Measurements from ENCODE around the gene CRYGB. TPM values are rescaled to one million over a fixed set of nuclear protein-coding genes. Genes with fewer than 3 reads are reported as not detected.

The CRYGB gene
- total and polyA plus RNA-seq, 2 of the 13 experiments (the other 11 are each of a cell fraction or from before 2014, with no cell fraction given): not detected

- TF ChIP-seq HMGA1 (CRISPR knock-in tag; conservative IDR thresholded peaks at IDR 0.05) (no peak), FOXM1 (CRISPR knock-in tag; IDR thresholded peaks at IDR 0.05) (no peak), MED13 (CRISPR knock-in tag; IDR thresholded peaks at IDR 0.05) (no peak), MED1 (CRISPR knock-in tag; IDR thresholded peaks at IDR 0.05) (no peak), ZKSCAN1 (IDR thresholded peaks at IDR 0.05; ENCODE audit: low read length) (no peak), JDP2 (CRISPR knock-in tag; IDR thresholded peaks at IDR 0.05; ENCODE audit: borderline replicate concordance) (no peak), DZIP1 (CRISPR knock-in tag; IDR thresholded peaks at IDR 0.05) (no peak), ELF3 (CRISPR knock-in tag; IDR thresholded peaks at IDR 0.05) (no peak)
Observed at GRCh38 chr2:208150956-208151355, 5.0 kb upstream of the CRYGB start.

More at GRCh38 chr2:208150956-208151355, 5.0 kb upstream of the CRYGB start:
- H3K36me3 ChIP-seq (replicated peaks in 1 of 2; ENCODE audit: control insufficient read depth in 1 of 2, insufficient read depth in 2 of 2, low read length in 2 of 2): no peaks in the 10 kb centered on the region
- no TSS peak for BruUV-seq (replicated peaks)
- no peak overlapping the region for H3K27ac ChIP-seq (ENCODE audit: extremely low read length, insufficient read depth, low read length)
- H3K9ac ChIP-seq (ENCODE audit: insufficient read depth, low read depth, low read length): no peak overlapping the region
- no peaks in the 10 kb centered on the region for H4K20me1 ChIP-seq (ENCODE audit: insufficient read depth, low read length)
- no peaks in the 10 kb centered on the region for H3K79me2 ChIP-seq (ENCODE audit: insufficient read depth, low read length)
- CTCF ChIA-PET (ENCODE audit: low intra/inter-chr PET ratio, low total read pairs): no interaction called here
- POLR2A ChIA-PET: no interaction called here
- H3K4me3 ChIP-seq (replicated peaks in 1 of 3; ENCODE audit: insufficient read depth in 1 of 3, low read depth in 2 of 3, low read length in 3 of 3): no peak overlapping the region
- DNase-seq (ENCODE audit: low spot score) (no peak), FAIRE-seq (no peak), ATAC-seq (no peak)
- no peaks in the 10 kb centered on the region for H3K4me1 ChIP-seq (ENCODE audit: insufficient read depth, low read length)
- no peak overlapping the region for H2AFZ ChIP-seq (ENCODE audit: low read length)
- in situ Hi-C loops (cut with HindIII; ENCODE audit: extremely low pct_ligation_motif_present, low pct_unique_long_range_greater_than_20kb): no loop called here
- no peak overlapping the region for H3K4me2 ChIP-seq (ENCODE audit: low read depth, low read length)
- no peaks in the 10 kb centered on the region for H3K9me3 ChIP-seq (ENCODE audit: low read length)
- WGBS (ENCODE audit: low lambda C conversion rate): 65% methylated on average over 1 of the region's 1 CpG
- intact Hi-C loops (cut with micrococcal nuclease; ENCODE audit: unreplicated experiment): no loop called here
- peaks cover 0 to 5% of the 10 kb centered on the region in 2 experiments; a peak in 1 of 5 replicates for H3K27me3 ChIP-seq (ENCODE audit: control insufficient read depth in 1 of 2, insufficient read depth in 2 of 2, low read length in 2 of 2)

Measured in HepG2 (cell line).